GM12878 (cell line): Measurements from ENCODE around the gene IER5. TPM values are rescaled to one million over a fixed set of nuclear protein-coding genes. Genes with fewer than 3 reads are reported as not detected.

Source experiments
- ATAC-seq: fragments of 200-7000 bp; cut with Tn5 transposase; 3 replicates; pipeline ENCODE4 v1.9.1; 2020; ENCODE audit warnings: mild to moderate bottlenecking, moderate library complexity
- BruUV-seq: library from RNA; stranded (reverse); fragments of 400-500 nt; replicated peaks from 2 replicates; lab custom pipeline; 2021; lab: Mats Ljungman, UMichigan
- CTCF ChIA-PET: fragments of 300-600 bp; sonication (Branson Sonifier 250); formaldehyde crosslinking; extraction: SDS; loops from one replicate; lab custom pipeline; 2021; ENCODE audit warnings: inconsistent platforms; lab: Yijun Ruan, JAX
- POLR2A ChIA-PET: fragments of 350-600 bp; formaldehyde crosslinking; extraction: SDS; loops from one replicate; lab custom pipeline; 2021; ENCODE audit warnings: inconsistent platforms; lab: Charles Lee
- RAD21 ChIA-PET: fragments of 300-600 bp; sonication (Branson Sonifier 250); formaldehyde crosslinking; loops from one replicate; lab custom pipeline; 2023; ENCODE audit warnings: antibody characterized with exemption; ENCODE audit not compliant: unreplicated experiment; lab: Charles Lee
- SMC1A ChIA-PET: fragments of 300-600 bp; sonication (Branson Sonifier 250); formaldehyde crosslinking; loops from one replicate; lab custom pipeline; 2023; ENCODE audit not compliant: unreplicated experiment, uncharacterized antibody; lab: Charles Lee
- DNase-seq: peaks from one replicate; pipeline ENCODE4 v3.0.0-alpha.2; 2011; ENCODE audit warnings: low read depth, low spot score
- FAIRE-seq: peaks from 3 replicates; lab custom pipeline; 2011; peaks lifted over from hg19 to GRCh38; lab: Jason Lieb, UNC
- H2AFZ ChIP-seq: 2 replicates; pipeline ENCODE4 v1.6.0; 2011; ENCODE audit warnings: low read depth, low read length, control low read depth; ENCODE audit not compliant: control insufficient read depth
- H3K27ac ChIP-seq: 2 replicates; pipeline ENCODE4 v1.5.1; 2011; ENCODE audit warnings: control low read depth; ENCODE audit not compliant: control insufficient read depth, insufficient read depth
- H3K27me3 ChIP-seq, 2 experiments: replicated peaks in 1 of 2; 2 replicates each; pipeline versions ENCODE4 v1.6.0 to v1.6.1; 2011; ENCODE audit warnings: low read length in 1 of 2; ENCODE audit not compliant: control insufficient read depth in 2 of 2, insufficient read depth in 2 of 2
- H3K36me3 ChIP-seq, 2 experiments: 2 replicates each; pipeline ENCODE4 v1.5.1; 2011; ENCODE audit warnings: low read length in 1 of 2; ENCODE audit not compliant: control insufficient read depth in 2 of 2, insufficient read depth in 2 of 2
- H3K4me1 ChIP-seq: 2 replicates; pipeline ENCODE4 v1.6.1; 2011; ENCODE audit warnings: mild to moderate bottlenecking, low read length, moderate library complexity, mixed read lengths; ENCODE audit not compliant: control insufficient read depth, insufficient read depth
- H3K4me2 ChIP-seq: 2 replicates; pipeline ENCODE4 v1.6.0; 2011; ENCODE audit warnings: control low read depth; ENCODE audit not compliant: control insufficient read depth, insufficient read depth
- H3K4me3 ChIP-seq: fragments of 200-600 bp; sonication (generic); 2 replicates; pipeline ENCODE4 v1.5.1; 2016
- H3K79me2 ChIP-seq: 2 replicates; pipeline ENCODE4 v1.6.0; 2011; ENCODE audit warnings: low read length; ENCODE audit not compliant: control insufficient read depth, insufficient read depth
- H3K9ac ChIP-seq: 2 replicates; pipeline ENCODE4 v1.8.0; 2011; ENCODE audit warnings: low read length, control low read depth, mixed read lengths; ENCODE audit not compliant: control insufficient read depth, insufficient read depth
- H3K9me3 ChIP-seq: replicated peaks from 3 replicates; pipeline ENCODE4 v1.5.1; 2011; ENCODE audit warnings: mild to moderate bottlenecking, low read length; ENCODE audit not compliant: control insufficient read depth, insufficient read depth
- H4K20me1 ChIP-seq: 2 replicates; pipeline ENCODE4 v1.6.0; 2011; ENCODE audit not compliant: control insufficient read depth, insufficient read depth
- BCLAF1 ChIP-seq: fragments of 450-650 bp; IDR thresholded peaks from 2 replicates; pipeline ENCODE4 v1.6.1; 2017; ENCODE audit warnings: antibody characterized with exemption, mild to moderate bottlenecking, moderate library complexity
- CEBPB ChIP-seq, 2 experiments: fragments of 150-350 bp in 1 of 2; IDR thresholded peaks; 2 replicates each; pipeline ENCODE4 v1.6.1; 2012 to 2014; ENCODE audit warnings: low read depth in 2 of 2, low read length in 2 of 2, borderline replicate concordance in 1 of 2, inconsistent platforms in 1 of 2
- EP300 ChIP-seq, 2 experiments: fragments of 150-350 bp in 1 of 2; IDR thresholded peaks; 2 replicates each; pipeline ENCODE4 v1.6.1; 2011 to 2012; ENCODE audit warnings: low read depth in 2 of 2, low read length in 2 of 2, borderline replicate concordance in 1 of 2, improper control_type of control experiment in 1 of 2, inconsistent platforms in 1 of 2; ENCODE audit not compliant: control insufficient read depth in 1 of 2
- HCFC1 ChIP-seq: fragments of 150-350 bp; IDR thresholded peaks from 2 replicates; pipeline ENCODE4 v1.6.1; 2014; ENCODE audit warnings: low read length
- HDAC6 ChIP-seq: fragments of 200-600 bp; sonication (generic); IDR thresholded peaks from one replicate; pipeline ENCODE4 v1.8.0; 2017; ENCODE audit warnings: antibody characterized with exemption; ENCODE audit not compliant: unreplicated experiment
- MEF2A ChIP-seq: IDR thresholded peaks from 2 replicates; pipeline ENCODE4 v1.6.1; 2011; ENCODE audit warnings: low read depth, mild to moderate bottlenecking, low read length, moderate library complexity; ENCODE audit not compliant: insufficient read depth
- NKRF ChIP-seq: fragments of 450-650 bp; conservative IDR thresholded peaks from 2 replicates; pipeline ENCODE4 v1.6.1; 2017; ENCODE audit warnings: mild to moderate bottlenecking, moderate library complexity
- PML ChIP-seq: IDR thresholded peaks from 2 replicates; pipeline ENCODE4 v1.6.1; 2012; ENCODE audit warnings: low read length, inconsistent platforms
- SIX5 ChIP-seq: IDR thresholded peaks from 2 replicates; pipeline ENCODE4 v1.6.1; 2011; ENCODE audit warnings: mild to moderate bottlenecking, low read depth, low read length, moderate library complexity; ENCODE audit not compliant: severe bottlenecking
- YBX1 ChIP-seq: fragments of 450-650 bp; IDR thresholded peaks from 2 replicates; pipeline ENCODE4 v1.6.1; 2016; ENCODE audit warnings: antibody characterized with exemption
- ZNF274 ChIP-seq: IDR thresholded peaks from one replicate; pipeline ENCODE4 v1.8.0; 2011; ENCODE audit not compliant: insufficient read length, insufficient read depth
- WGBS: methylation state at CpG from one replicate; pipeline ENCODE4 v1.1.6; 2016; ENCODE audit warnings: low lambda C conversion rate; ENCODE audit not compliant: insufficient replicate concordance, insufficient coverage; ENCODE audit errors: missing lambda C conversion rate; 5-methylcytosine and 5-hydroxymethylcytosine counted together
- in situ Hi-C: fragments of 300-500 bp; cut with MboI; formaldehyde crosslinking; loops from 9 replicates; pipeline ENCODE4 v1.14.3; 2018; ENCODE audit warnings: mixed read lengths
- intact Hi-C: fragments of 100-400 bp; cut with micrococcal nuclease; formaldehyde crosslinking; loops from one replicate; pipeline ENCODE4 v1.14.2; 2022; ENCODE audit not compliant: unreplicated experiment
- polyA plus RNA-seq, 11 experiments: library from polyadenylated mRNA; depleted of rRNA in 4 of 11; unstranded in 6 of 11; stranded (reverse) in 5 of 11; fragments of >200 nt; fragmentation: Nextera tagmentation in 4 of 11; fragmentation: Illumina TruSeq in 1 of 11; extraction: Ambion mirVana in 4 of 11; extraction: Trizol in 1 of 11; gene quantifications; 1 replicate in 1 of 11; 2 replicates in 10 of 11; pipeline versions ENCODE4 v1.2.1 to v1.2.3, GENCODE V29; 2011 to 2016; ENCODE audit warnings: inconsistent platforms in 2 of 11, missing spikeins in 2 of 11, low read depth in 1 of 11
- total RNA-seq, 4 experiments: library from RNA; depleted of rRNA in 3 of 4; stranded (reverse); fragments of >200 nt in 3 of 4; fragmentation: Illumina TruSeq in 1 of 4; extraction: Trizol in 1 of 4; gene quantifications; 2 replicates each; pipeline versions ENCODE4 v1.2.1 to v1.2.3, GENCODE V29; 2013 to 2021
- TF ChIP-seq, protein P1 (sequence below): fragments of 150-350 bp; IDR thresholded peaks from 2 replicates; pipeline ENCODE4 v1.6.1; 2014; ENCODE audit warnings: mild to moderate bottlenecking, low read depth, low read length
- TF ChIP-seq, protein P2 (sequence below): IDR thresholded peaks from 2 replicates; pipeline ENCODE4 v1.6.1; 2011; ENCODE audit warnings: borderline replicate concordance, low read depth, mild to moderate bottlenecking, moderate library complexity, low read length; ENCODE audit not compliant: insufficient read depth, poor library complexity, severe bottlenecking

The IER5 gene
- total and polyA plus RNA-seq, 10 of the 15 experiments (the other 5 are each of a cell fraction or from before 2014, with no cell fraction given) = 4.3 to 75.2 (median 30.5) TPM

DNA sequence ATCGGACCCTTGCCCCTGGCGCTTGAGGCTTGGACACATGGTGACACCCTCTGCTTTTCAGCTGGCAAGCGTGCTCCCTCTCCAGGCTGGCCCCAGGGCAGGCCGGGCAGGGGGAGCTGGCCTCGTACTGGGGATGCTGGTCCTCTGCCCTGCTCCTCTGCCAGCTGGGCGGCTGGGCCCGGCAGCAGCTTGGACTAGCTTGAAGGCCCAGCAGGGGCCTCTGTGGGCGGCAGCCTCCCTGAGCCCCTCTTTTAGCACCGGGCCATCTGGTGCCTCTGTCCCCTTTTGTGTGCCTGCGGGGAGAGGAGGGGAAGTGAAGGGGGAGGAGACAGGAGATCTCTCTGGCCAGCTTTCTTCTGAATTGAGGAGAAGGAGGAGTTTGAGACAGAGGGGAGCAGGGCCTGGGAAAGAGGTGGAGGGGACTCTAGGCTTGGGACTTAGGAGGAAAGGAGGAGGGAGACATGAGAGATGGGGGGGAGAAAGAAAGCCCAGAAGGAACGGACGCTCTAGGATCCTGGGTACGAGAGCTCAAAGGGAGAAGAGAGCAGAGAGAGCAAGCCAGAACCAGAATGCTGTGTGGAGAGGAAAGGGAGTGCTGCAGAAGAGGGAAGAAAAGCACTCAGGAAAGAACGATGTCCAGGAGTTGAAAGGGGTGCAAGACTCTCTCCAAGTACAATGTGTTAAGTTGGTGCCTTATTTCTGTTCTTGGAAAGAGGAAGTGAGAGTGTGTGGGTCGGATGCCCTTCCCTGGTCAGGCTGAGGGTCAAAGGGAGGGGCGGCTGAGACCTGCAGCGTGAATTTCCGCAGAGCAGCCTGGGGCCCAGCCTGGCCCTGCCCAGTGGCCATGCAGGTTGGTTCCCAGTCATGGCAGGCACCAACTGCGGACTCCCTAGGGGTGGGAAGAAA is 40.3 kb downstream of the IER5 start:
- H3K9me3 ChIP-seq = no peaks in the 10 kb centered on the region
- ChIA-PET RAD21 (interaction anchor here (0.5 to 21.2 kb wide), 14 partner anchors 7 to 247 kb away, joined by 3 to 966 read pairs (median 5); partner anchors contain the start of gene IER5), POLR2A (interaction anchor here (0.9 to 8.2 kb wide), 8 partner anchors 11 to 113 kb away, joined by 3 to 256 read pairs (median 4); partner anchors contain the start of genes IER5 and MR1), CTCF (interaction anchor here (0.9 to 36.6 kb wide), 8 partner anchors 9 to 247 kb away, joined by 3 to 1067 read pairs (median 5); partner anchors contain the start of gene IER5), SMC1A (interaction anchor here (0.9 to 36.3 kb wide), 13 partner anchors 7 to 95 kb away, joined by 3 to 1399 read pairs (median 4); partner anchors contain the start of genes IER5 and MR1)
- FAIRE-seq = peak; percentile 83
- peak overlapping the region; percentile 99 for H3K4me2 ChIP-seq
- 5% methylated on average over 19 of the region's 19 CpGs for WGBS
- peak overlapping the region; percentile 63 for H3K4me3 ChIP-seq
- no peak for DNase-seq
- peaks cover 79% of the 10 kb centered on the region for H3K4me1 ChIP-seq
- H2AFZ ChIP-seq = peak overlapping the region; percentile 73
- H3K79me2 ChIP-seq = peaks cover 9% of the 10 kb centered on the region
- H3K9ac ChIP-seq = peak overlapping the region; percentile 88
- ATAC-seq = peak; percentile 66
- H3K27me3 ChIP-seq = no peaks in the 10 kb centered on the region
- H3K27ac ChIP-seq = peak overlapping the region; percentile 92
- in situ Hi-C loops (no loop called here), intact Hi-C loops (no loop called here)
- H3K36me3 ChIP-seq = no peaks in the 10 kb centered on the region
- BruUV-seq = TSS peak; percentile 78
- H4K20me1 ChIP-seq = no peaks in the 10 kb centered on the region
- TF ChIP-seq HDAC6 (no peak), MEF2A (0 out of 2 replicates have a peak, but pooled peaks have one; percentile 54), SIX5 (no peak), BCLAF1 (no peak), ZNF274 (no peak), CEBPB (IDR thresholded peaks at IDR 0.05; ENCODE audit: borderline replicate concordance in 1 of 2, low read depth in 2 of 2, low read length in 2 of 2) (no peak), NKRF (no peak), HCFC1 (no peak), EP300 (IDR thresholded peaks at IDR 0.05; ENCODE audit: borderline replicate concordance in 1 of 2, control insufficient read depth in 1 of 2, low read depth in 2 of 2, low read length in 2 of 2) (peak in 1 of 2 experiments; percentile 89; a peak in 2 of 4 replicates), PML (no peak), YBX1 (no peak)
- TF ChIP-seq, protein P1, sequence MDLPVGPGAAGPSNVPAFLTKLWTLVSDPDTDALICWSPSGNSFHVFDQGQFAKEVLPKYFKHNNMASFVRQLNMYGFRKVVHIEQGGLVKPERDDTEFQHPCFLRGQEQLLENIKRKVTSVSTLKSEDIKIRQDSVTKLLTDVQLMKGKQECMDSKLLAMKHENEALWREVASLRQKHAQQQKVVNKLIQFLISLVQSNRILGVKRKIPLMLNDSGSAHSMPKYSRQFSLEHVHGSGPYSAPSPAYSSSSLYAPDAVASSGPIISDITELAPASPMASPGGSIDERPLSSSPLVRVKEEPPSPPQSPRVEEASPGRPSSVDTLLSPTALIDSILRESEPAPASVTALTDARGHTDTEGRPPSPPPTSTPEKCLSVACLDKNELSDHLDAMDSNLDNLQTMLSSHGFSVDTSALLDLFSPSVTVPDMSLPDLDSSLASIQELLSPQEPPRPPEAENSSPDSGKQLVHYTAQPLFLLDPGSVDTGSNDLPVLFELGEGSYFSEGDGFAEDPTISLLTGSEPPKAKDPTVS = no peak
- TF ChIP-seq, protein P2, sequence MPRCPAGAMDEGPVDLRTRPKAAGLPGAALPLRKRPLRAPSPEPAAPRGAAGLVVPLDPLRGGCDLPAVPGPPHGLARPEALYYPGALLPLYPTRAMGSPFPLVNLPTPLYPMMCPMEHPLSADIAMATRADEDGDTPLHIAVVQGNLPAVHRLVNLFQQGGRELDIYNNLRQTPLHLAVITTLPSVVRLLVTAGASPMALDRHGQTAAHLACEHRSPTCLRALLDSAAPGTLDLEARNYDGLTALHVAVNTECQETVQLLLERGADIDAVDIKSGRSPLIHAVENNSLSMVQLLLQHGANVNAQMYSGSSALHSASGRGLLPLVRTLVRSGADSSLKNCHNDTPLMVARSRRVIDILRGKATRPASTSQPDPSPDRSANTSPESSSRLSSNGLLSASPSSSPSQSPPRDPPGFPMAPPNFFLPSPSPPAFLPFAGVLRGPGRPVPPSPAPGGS = peak; percentile 67
